HUES6 (cell line): ENCODE measurements around the gene PLCD1.
A peak's percentile ranks its signal among the peaks of the same experiment; 100 is the strongest.

ENCODE experiments used
- H3K27ac ChIP-seq: 2 replicates; pipeline ENCODE4 v1.7.0; 2013; ENCODE audit warnings: low read depth, mild to moderate bottlenecking, low read length, inconsistent platforms
- H3K27me3 ChIP-seq: 2 replicates; pipeline ENCODE4 v1.6.1; 2013; ENCODE audit warnings: low read length; ENCODE audit not compliant: control insufficient read depth, insufficient read depth
- H3K36me3 ChIP-seq: 2 replicates; pipeline ENCODE4 v1.6.1; 2013; ENCODE audit warnings: low read length; ENCODE audit not compliant: control insufficient read depth, insufficient read depth
- H3K4me1 ChIP-seq: 2 replicates; pipeline ENCODE4 v1.6.1; 2013; ENCODE audit warnings: low read length; ENCODE audit not compliant: control insufficient read depth, insufficient read depth
- H3K4me3 ChIP-seq: 2 replicates; pipeline ENCODE4 v1.5.1; 2013; ENCODE audit warnings: low read depth, low read length
- H3K9ac ChIP-seq: one replicate; pipeline ENCODE4 v1.6.1; 2013; ENCODE audit warnings: mild to moderate bottlenecking, low read length
- H3K9me3 ChIP-seq: 2 replicates; pipeline ENCODE4 v1.6.1; 2013; ENCODE audit warnings: low read depth, low read length; ENCODE audit not compliant: control insufficient read depth, insufficient read depth

The PLCD1 gene

GRCh38 chr3:38015984-38016383 is 13.5 kb downstream of the PLCD1 start:
- Histone ChIP-seq H3K27me3 (no peaks in the 10 kb centered on the region), H3K4me1 (no peaks in the 10 kb centered on the region; the same call in 1 of the 2 replicates), H3K9me3 (no peaks in the 10 kb centered on the region), H3K36me3 (peaks cover 51% of the 10 kb centered on the region), H3K4me3 (no peak overlapping the region), H3K27ac (no peak overlapping the region), H3K9ac (no peak overlapping the region)

DNA sequence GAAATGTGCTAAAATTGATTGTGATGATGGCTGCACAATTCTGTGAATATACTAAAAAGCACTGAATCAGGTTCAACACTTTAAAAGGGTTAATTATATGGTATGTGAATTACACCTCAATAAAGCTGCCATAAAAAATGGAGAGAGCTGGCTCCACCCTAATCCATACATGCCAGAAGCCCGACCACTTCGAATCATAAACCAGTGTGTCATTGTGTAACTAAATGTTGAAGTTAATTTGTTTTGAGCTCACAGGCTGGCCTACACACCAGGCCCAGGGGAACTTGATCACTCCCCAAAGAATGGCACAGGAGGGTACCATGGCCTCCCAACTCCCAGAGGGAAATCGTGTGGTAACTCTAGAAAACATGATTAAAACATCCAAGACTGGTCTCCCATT is 14.0 kb downstream of the PLCD1 start:
- no peak overlapping the region for H3K9ac ChIP-seq
- no peaks in the 10 kb centered on the region for H3K27me3 ChIP-seq
- H3K9me3 ChIP-seq, result no peaks in the 10 kb centered on the region
- H3K4me3 ChIP-seq, result no peak overlapping the region
- H3K4me1 ChIP-seq, result no peaks in the 10 kb centered on the region; the same call in 1 of the 2 replicates
- H3K36me3 ChIP-seq, result peaks cover 53% of the 10 kb centered on the region
- no peak overlapping the region for H3K27ac ChIP-seq

DNA sequence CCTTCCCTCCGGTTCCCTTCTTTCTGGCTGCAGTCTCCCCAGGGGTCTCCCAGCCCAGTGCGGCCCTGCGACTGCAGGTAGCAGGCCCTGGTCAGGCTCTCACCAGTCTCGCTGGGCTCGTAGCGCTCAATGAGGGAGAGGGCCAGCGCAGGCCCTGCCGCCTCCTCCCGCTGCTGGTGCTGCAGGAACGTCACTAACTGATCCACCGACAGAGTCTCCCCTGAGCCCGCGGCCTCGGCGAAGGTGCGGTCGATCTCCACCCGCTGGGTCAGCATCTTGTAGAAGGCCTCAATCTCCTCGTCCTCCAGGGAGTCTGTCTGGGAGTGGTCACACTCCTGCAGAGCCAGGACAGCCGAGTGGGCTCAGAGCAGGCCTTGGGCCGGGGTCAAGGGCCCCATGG is 18.3 kb downstream of the PLCD1 start:
- Histone ChIP-seq H3K4me3 (no peak overlapping the region), H3K4me1 (no peaks in the 10 kb centered on the region), H3K9ac (no peak overlapping the region), H3K27me3 (no peaks in the 10 kb centered on the region), H3K36me3 (peaks cover 42% of the 10 kb centered on the region), H3K27ac (peak overlapping the region; percentile 18; the same call in 1 of the 2 replicates), H3K9me3 (no peaks in the 10 kb centered on the region)

DNA sequence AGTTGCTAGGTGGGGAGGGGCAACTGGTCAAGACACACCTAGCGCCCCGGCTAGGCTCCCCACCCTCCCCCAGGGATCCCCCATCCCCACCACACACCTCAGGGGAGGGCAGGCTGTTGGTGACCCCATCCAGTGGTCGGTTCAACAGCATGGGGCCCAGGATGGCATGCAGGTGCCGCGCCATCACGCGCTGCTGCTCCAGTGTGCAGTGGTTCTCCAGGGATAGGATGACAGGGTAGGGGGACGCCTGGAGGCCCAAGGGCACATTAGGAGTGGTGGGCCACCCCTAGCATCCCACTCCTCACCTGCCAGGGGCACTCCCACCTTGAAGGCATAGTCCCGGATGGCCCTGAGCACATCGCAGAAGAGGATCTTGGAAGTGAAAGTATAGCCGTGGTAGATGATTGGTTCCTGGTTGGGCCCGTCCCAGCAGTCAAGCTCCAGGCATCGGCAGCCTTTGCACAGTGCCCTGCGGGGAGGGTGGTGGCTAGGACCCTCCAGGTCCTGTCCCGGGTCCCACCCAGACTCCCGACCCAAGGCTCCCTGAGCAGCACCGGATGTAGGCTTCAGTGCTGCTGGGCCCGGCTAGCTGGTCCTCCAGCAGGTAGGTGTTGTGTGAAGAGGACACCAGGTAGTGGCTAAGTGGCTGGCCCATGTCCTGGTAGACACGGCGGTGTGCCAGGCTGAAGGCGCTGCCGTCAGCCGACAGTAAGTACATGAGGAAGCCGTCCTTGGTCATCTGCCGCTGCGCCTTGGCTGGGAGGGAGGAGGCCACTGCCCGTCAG is 19.4 kb downstream of the PLCD1 start:
- Histone ChIP-seq H3K27me3 (no peaks in the 10 kb centered on the region), H3K9ac (no peak overlapping the region), H3K27ac (no peak overlapping the region), H3K4me3 (no peak overlapping the region), H3K36me3 (peaks cover 31% of the 10 kb centered on the region), H3K9me3 (no peaks in the 10 kb centered on the region), H3K4me1 (no peaks in the 10 kb centered on the region)

DNA sequence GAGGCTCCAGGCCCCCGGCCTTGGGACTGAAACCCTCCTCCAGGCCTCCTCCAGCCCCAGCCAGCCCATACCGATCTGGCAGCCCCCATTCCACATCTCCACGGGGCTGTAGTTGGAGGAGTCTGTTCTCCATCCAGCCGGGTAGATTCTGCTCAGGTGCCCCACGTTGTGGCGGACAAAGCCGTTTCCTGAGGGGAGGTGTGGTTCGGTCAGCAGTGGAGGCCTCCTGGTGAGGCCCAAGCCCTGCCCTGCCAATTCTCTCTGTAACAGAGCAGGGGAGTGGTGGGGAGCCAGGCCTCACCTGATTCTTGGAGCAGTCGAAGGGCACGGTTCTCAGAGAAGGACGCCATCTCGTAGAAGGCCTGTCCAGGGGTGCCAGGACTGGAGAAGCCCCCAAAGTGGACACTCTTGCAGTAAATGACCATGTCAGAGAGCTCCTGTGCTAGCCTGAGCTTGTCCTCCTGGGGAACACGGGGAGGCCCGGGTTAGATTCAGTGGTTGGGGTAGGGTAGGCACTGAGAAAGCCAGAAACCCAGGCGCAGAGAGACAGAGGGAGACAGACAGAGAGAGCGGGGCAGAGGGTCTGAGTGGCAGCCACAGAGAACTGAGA is 20.4 kb downstream of the PLCD1 start:
- Histone ChIP-seq H3K36me3 (peaks cover 27% of the 10 kb centered on the region), H3K9me3 (no peaks in the 10 kb centered on the region), H3K27ac (no peak overlapping the region), H3K9ac (no peak overlapping the region), H3K4me1 (no peaks in the 10 kb centered on the region), H3K4me3 (no peak overlapping the region), H3K27me3 (no peaks in the 10 kb centered on the region)

- Histone ChIP-seq H3K27me3 (no peaks in the 10 kb centered on the region), H3K9ac (no peak overlapping the region), H3K9me3 (no peaks in the 10 kb centered on the region), H3K27ac (no peak overlapping the region), H3K36me3 (peaks cover 27% of the 10 kb centered on the region), H3K4me3 (no peak overlapping the region), H3K4me1 (no peaks in the 10 kb centered on the region)
These were observed 21.2 kb downstream of the PLCD1 start for GRCh38 chr3:38008191-38008701.

GRCh38 chr3:38007754-38008090 is 21.7 kb downstream of the PLCD1 start:
- Histone ChIP-seq H3K9ac (no peak overlapping the region), H3K4me3 (no peak overlapping the region), H3K9me3 (no peaks in the 10 kb centered on the region), H3K4me1 (no peaks in the 10 kb centered on the region), H3K27ac (no peak overlapping the region), H3K27me3 (no peaks in the 10 kb centered on the region), H3K36me3 (peaks cover 27% of the 10 kb centered on the region)

- Histone ChIP-seq H3K27ac (no peak overlapping the region), H3K9ac (no peak overlapping the region), H3K4me1 (no peaks in the 10 kb centered on the region), H3K4me3 (no peak overlapping the region), H3K9me3 (no peaks in the 10 kb centered on the region), H3K36me3 (peaks cover 26% of the 10 kb centered on the region), H3K27me3 (no peaks in the 10 kb centered on the region)
These were observed 22.9 kb downstream of the PLCD1 start for GRCh38 chr3:38006445-38006995.

GRCh38 chr3:38006031-38006430 is 23.4 kb downstream of the PLCD1 start:
- H3K27ac ChIP-seq, result no peak overlapping the region
- H3K9me3 ChIP-seq, result no peaks in the 10 kb centered on the region
- H3K4me1 ChIP-seq, result no peaks in the 10 kb centered on the region
- peaks cover 21% of the 10 kb centered on the region for H3K36me3 ChIP-seq
- H3K27me3 ChIP-seq, result no peaks in the 10 kb centered on the region
- no peak overlapping the region for H3K4me3 ChIP-seq
- no peak overlapping the region for H3K9ac ChIP-seq

GRCh38 chr3:38005076-38006020 is 24.1 kb downstream of the PLCD1 start:
- H3K36me3 ChIP-seq, result peaks cover 18% of the 10 kb centered on the region

More at GRCh38 chr3:38005076-38006020, 24.1 kb downstream of the PLCD1 start:
- H3K27ac ChIP-seq, result no peak overlapping the region
- no peaks in the 10 kb centered on the region for H3K9me3 ChIP-seq
- no peak overlapping the region for H3K9ac ChIP-seq
- no peak overlapping the region for H3K4me3 ChIP-seq
- H3K4me1 ChIP-seq, result no peaks in the 10 kb centered on the region
- H3K27me3 ChIP-seq, result no peaks in the 10 kb centered on the region
